Measurements from ENCODE around the gene TMEM198.
A peak's percentile ranks its signal among the peaks of the same experiment; 100 is the strongest.

TMEM198 gene

GRCh38 chr2:219545943-219546352 is 2.1 kb downstream of the TMEM198 start:
- DNase-seq: no peak

GRCh38 chr2:219547621-219548020 is 3.8 kb downstream of the TMEM198 start:
- no peak for DNase-seq

GRCh38 chr2:219548990-219549389 is 5.2 kb downstream of the TMEM198 start:
- DNase-seq: no peak

- no peak for DNase-seq
These were observed 5.8 kb downstream of the TMEM198 start for GRCh38 chr2:219549619-219550018.

GRCh38 chr2:219551441-219552381 is 7.9 kb downstream of the TMEM198 start:
- peak; percentile 22 for DNase-seq

GRCh38 chr2:219552382-219553167 is 8.7 kb downstream of the TMEM198 start:
- peak; percentile 44 for DNase-seq

- DNase-seq: no peak
These were observed 9.3 kb downstream of the TMEM198 start for GRCh38 chr2:219553168-219553417.

GRCh38 chr2:219553463-219553963 is 9.7 kb downstream of the TMEM198 start:
- DNase-seq: no peak

GRCh38 chr2:219554350-219554749 is 10.5 kb downstream of the TMEM198 start:
- no peak for DNase-seq

- DNase-seq: no peak
These were observed 12.1 kb downstream of the TMEM198 start for GRCh38 chr2:219555956-219556355.

GRCh38 chr2:219556413-219556812 is 12.6 kb downstream of the TMEM198 start:
- DNase-seq: no peak

GRCh38 chr2:219557320-219557719 is 13.5 kb downstream of the TMEM198 start:
- no peak for DNase-seq

- no peak for DNase-seq
These were observed 14.3 kb downstream of the TMEM198 start for GRCh38 chr2:219557791-219558785.

- DNase-seq: peak; percentile 5
These were observed 15.5 kb downstream of the TMEM198 start for GRCh38 chr2:219559156-219559915.

- no peak for DNase-seq
These were observed 16.4 kb downstream of the TMEM198 start for GRCh38 chr2:219560037-219560892.

- DNase-seq: no peak
These were observed 17.0 kb downstream of the TMEM198 start for GRCh38 chr2:219560893-219561178.

GRCh38 chr2:219561179-219562048 is 17.6 kb downstream of the TMEM198 start:
- DNase-seq: no peak

- no peak for DNase-seq
These were observed 18.5 kb downstream of the TMEM198 start for GRCh38 chr2:219562049-219563020.
